Glutamatergic neuron (in vitro differentiated cells): ENCODE results near the gene ATXN10. TPM values are rescaled to one million over a fixed set of nuclear protein-coding genes. Genes with fewer than 3 reads are reported as not detected.

ENCODE experiments used
- DNase-seq: peaks from one replicate; pipeline ENCODE4 v3.0.0; 2022
- H3K27ac Mint-ChIP-seq: one replicate; pipeline ENCODE4 v1.8.0; 2020; ENCODE audit warnings: mild to moderate bottlenecking, mixed read lengths, inconsistent platforms; ENCODE audit not compliant: unreplicated experiment
- H3K27me3 Mint-ChIP-seq: one replicate; pipeline ENCODE4 v1.8.0; 2020; ENCODE audit warnings: mild to moderate bottlenecking, moderate library complexity, mixed read lengths, inconsistent platforms; ENCODE audit not compliant: unreplicated experiment
- H3K36me3 Mint-ChIP-seq: one replicate; pipeline ENCODE4 v1.8.0; 2020; ENCODE audit warnings: mild to moderate bottlenecking, mixed read lengths, inconsistent platforms; ENCODE audit not compliant: unreplicated experiment
- H3K4me1 Mint-ChIP-seq: one replicate; pipeline ENCODE4 v1.8.0; 2020; ENCODE audit warnings: mild to moderate bottlenecking, low read depth, mixed read lengths, inconsistent platforms; ENCODE audit not compliant: unreplicated experiment
- H3K4me3 Mint-ChIP-seq: one replicate; pipeline ENCODE4 v1.8.0; 2020; ENCODE audit warnings: mild to moderate bottlenecking, mixed read lengths, inconsistent platforms; ENCODE audit not compliant: unreplicated experiment
- H3K9me3 Mint-ChIP-seq: one replicate; pipeline ENCODE4 v1.8.0; 2020; ENCODE audit warnings: mild to moderate bottlenecking, moderate library complexity, mixed read lengths, inconsistent platforms; ENCODE audit not compliant: unreplicated experiment
- CTCF ChIP-seq: fragments of 200-600 bp; sonication (generic); IDR thresholded peaks from one replicate; pipeline ENCODE4 v1.5.0; 2021; ENCODE audit not compliant: partially characterized antibody, unreplicated experiment
- total RNA-seq: library from RNA; stranded (reverse); fragmentation: NEBNext Ultra II Directional; extraction: Animal tissue kit (Norgen Biotek cat#: 25700); gene quantifications from one replicate; pipeline ENCODE4 v1.2.1, GENCODE V29; 2021; ENCODE audit not compliant: unreplicated experiment

The ATXN10 gene
- total RNA-seq, 1 donor from 2014 or later, result 191 TPM

GRCh38 chr22:45696227-45696626 lies 24.6 kb downstream of the ATXN10 start:
- H3K4me3 Mint-ChIP-seq, result no peak overlapping the region
- DNase-seq, result no peak
- H3K36me3 Mint-ChIP-seq, result peaks cover 5% of the 10 kb centered on the region
- no peak for TF ChIP-seq CTCF
- H3K27ac Mint-ChIP-seq, result no peak overlapping the region
- H3K27me3 Mint-ChIP-seq, result no peaks in the 10 kb centered on the region
- H3K4me1 Mint-ChIP-seq, result no peaks in the 10 kb centered on the region
- H3K9me3 Mint-ChIP-seq, result no peaks in the 10 kb centered on the region

- Mint-ChIP-seq H3K27ac (no peak overlapping the region), H3K27me3 (no peaks in the 10 kb centered on the region), H3K4me3 (no peak overlapping the region), H3K9me3 (no peaks in the 10 kb centered on the region), H3K4me1 (no peaks in the 10 kb centered on the region), H3K36me3 (peaks cover 5% of the 10 kb centered on the region)
- no peak for DNase-seq
- no peak for TF ChIP-seq CTCF
Observed at GRCh38 chr22:45698094-45698493, 26.5 kb downstream of the ATXN10 start.

- peaks cover 2% of the 10 kb centered on the region for H3K27me3 Mint-ChIP-seq
- no peaks in the 10 kb centered on the region for H3K9me3 Mint-ChIP-seq
- H3K4me3 Mint-ChIP-seq, result no peak overlapping the region
- no peak for TF ChIP-seq CTCF
- DNase-seq, result no peak
- no peaks in the 10 kb centered on the region for H3K4me1 Mint-ChIP-seq
- H3K36me3 Mint-ChIP-seq, result peaks cover 5% of the 10 kb centered on the region
- no peak overlapping the region for H3K27ac Mint-ChIP-seq
Observed at GRCh38 chr22:45702981-45703380, 31.3 kb downstream of the ATXN10 start.

GRCh38 chr22:45703758-45704157 lies 32.1 kb downstream of the ATXN10 start:
- Mint-ChIP-seq H3K9me3 (no peaks in the 10 kb centered on the region), H3K4me3 (no peak overlapping the region), H3K4me1 (no peaks in the 10 kb centered on the region), H3K27me3 (peaks cover 2% of the 10 kb centered on the region), H3K36me3 (peaks cover 5% of the 10 kb centered on the region), H3K27ac (no peak overlapping the region)
- TF ChIP-seq CTCF, result no peak
- DNase-seq, result no peak

GRCh38 chr22:45704648-45705047 lies 33.0 kb downstream of the ATXN10 start:
- DNase-seq, result no peak
- H3K27me3 Mint-ChIP-seq, result peaks cover 2% of the 10 kb centered on the region
- no peak overlapping the region for H3K4me3 Mint-ChIP-seq
- no peaks in the 10 kb centered on the region for H3K4me1 Mint-ChIP-seq
- no peak overlapping the region for H3K27ac Mint-ChIP-seq
- peaks cover 5% of the 10 kb centered on the region for H3K36me3 Mint-ChIP-seq
- no peaks in the 10 kb centered on the region for H3K9me3 Mint-ChIP-seq
- TF ChIP-seq CTCF, result no peak
